ENCODE measurements around the gene B4GALT3. TPM values are rescaled to one million over a fixed set of nuclear protein-coding genes. Genes with fewer than 3 reads are reported as not detected.

B4GALT3 gene
- total and polyA plus RNA-seq, 2 of the 4 experiments (the other 2 are of a cell fraction) = 19.9 to 36.0 TPM

DNA sequence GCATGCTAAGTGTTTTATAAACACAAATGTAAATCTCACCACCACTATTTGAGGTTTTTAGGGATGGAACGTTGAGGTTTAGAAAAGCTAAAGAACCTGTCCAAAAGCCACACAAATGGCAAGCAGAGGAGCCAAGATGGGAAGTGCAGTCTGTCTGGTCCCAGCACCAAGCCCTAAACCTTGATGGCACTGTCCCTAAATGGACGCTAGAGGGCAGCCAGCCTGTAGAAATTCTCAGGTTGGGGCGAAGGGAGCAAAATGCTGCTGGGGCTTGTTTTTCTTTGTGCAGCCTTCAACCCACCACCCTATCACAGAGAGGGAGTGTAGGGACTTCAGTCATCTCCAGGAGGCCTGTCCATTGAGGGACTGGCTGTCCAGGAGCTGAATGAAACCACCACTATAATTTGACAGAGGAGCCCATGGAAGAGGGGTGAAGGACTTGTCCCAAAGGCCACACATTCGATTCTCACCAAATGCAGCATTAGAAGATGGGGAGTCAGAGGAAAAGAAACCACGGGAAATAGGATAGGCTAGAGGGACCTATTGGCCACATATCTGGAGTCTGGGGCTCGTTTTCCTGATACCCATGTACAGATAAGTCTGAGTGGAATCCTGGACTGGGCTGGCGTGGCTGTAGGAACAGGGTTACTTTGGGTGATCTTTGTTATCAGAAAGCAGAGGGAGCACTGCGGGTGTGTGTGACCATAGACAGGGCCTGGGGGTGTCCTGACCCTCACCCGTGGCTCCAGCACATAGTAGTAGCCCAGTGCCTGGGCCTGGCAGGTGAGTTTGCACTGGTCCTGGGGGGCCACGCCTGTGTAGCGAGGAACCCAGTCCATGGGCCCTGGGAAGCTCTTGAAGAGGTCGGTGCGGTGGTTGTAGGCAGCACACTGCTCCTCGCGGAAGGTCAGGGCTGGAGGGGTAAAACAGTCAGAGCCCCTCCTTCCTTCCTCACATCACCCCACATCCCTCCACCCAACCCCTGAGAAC, 15.5 kb upstream of the B4GALT3 start:
- Histone ChIP-seq H2BK120ac (ENCODE audit: low read depth, low read length) (no peak overlapping the region), H3K23ac (ENCODE audit: low read depth, low read length) (no peak overlapping the region), H2AFZ (replicated peaks; ENCODE audit: low read length, poor library complexity) (peak overlapping the region; percentile 83), H3K36me3 (ENCODE audit: control insufficient read depth, insufficient read depth, low read length) (no peaks in the 10 kb centered on the region), H3K4me2 (ENCODE audit: low read depth, low read length) (no peak overlapping the region), H3K4me1 (ENCODE audit: control insufficient read depth, insufficient read depth, low read length) (peaks cover 11% of the 10 kb centered on the region), H2BK5ac (ENCODE audit: low read depth, low read length, poor library complexity, severe bottlenecking) (no peak overlapping the region), H3K4ac (ENCODE audit: low read depth, low read length) (no peak overlapping the region), H3K56ac (ENCODE audit: extremely low read depth, insufficient read depth, low read length) (no peak overlapping the region), H3K4me3 (ENCODE audit: insufficient read depth, low read depth, low read length) (no peak overlapping the region), H2BK15ac (ENCODE audit: low read depth, low read length) (no peak overlapping the region), H3K27ac (ENCODE audit: insufficient read depth, low read length) (no peak overlapping the region), H4K5ac (ENCODE audit: low read depth, low read length) (peak overlapping the region; percentile 5; the same call in 1 of the 2 replicates), H3K14ac (replicated peaks; ENCODE audit: low read depth, low read length) (no peak overlapping the region), H2BK20ac (ENCODE audit: low read depth, low read length) (no peak overlapping the region), H4K91ac (ENCODE audit: insufficient read depth, low read depth, low read length) (no peak overlapping the region), H3K18ac (ENCODE audit: low read depth, low read length) (no peak overlapping the region), H3K79me1 (ENCODE audit: low read depth in 1 of 2, low read length in 2 of 2) (no peaks in the 10 kb centered on the region; a peak in 1 of 4 replicates), H2AK5ac (ENCODE audit: low read depth, low read length) (no peak overlapping the region), H3K27me3 (ENCODE audit: control insufficient read depth, insufficient read depth, low read length) (no peaks in the 10 kb centered on the region), H2AK9ac (replicated peaks; ENCODE audit: low read depth, low read length, poor library complexity) (peak overlapping the region; percentile 77), H4K20me1 (ENCODE audit: insufficient read depth, low read length) (no peaks in the 10 kb centered on the region), H3K9me1 (ENCODE audit: insufficient read depth, low read length) (peaks cover 9% of the 10 kb centered on the region; the same call in 1 of the 2 replicates), H4K8ac (ENCODE audit: low read depth in 2 of 2, low read length in 2 of 2) (peak overlapping the region in 1 of 2 experiments; percentile 69; a peak in 1 of 4 replicates), H3K9ac (ENCODE audit: low read depth, low read length) (no peak overlapping the region), H3K9me3 (ENCODE audit: control insufficient read depth, insufficient read depth, low read length) (no peaks in the 10 kb centered on the region)
- ChIA-PET POLR2A (ENCODE audit: unreplicated experiment) (no interaction called here), CTCF (interaction anchor here (1.0 to 1.6 kb wide), 5 partner anchors 10 to 99 kb away, joined by 3 to 8 read pairs (median 5); partner anchors contain the start of genes NDUFS2 and TOMM40L)
- ATAC-seq (ENCODE audit: low read depth) (peak; percentile 92), DNase-seq (peak; percentile 65)
- intact Hi-C loops (cut with micrococcal nuclease) (loop anchor here (1.0 kb wide), 3 partner anchors 33 to 190 kb away; no protein-coding TSS in a partner anchor), dilution Hi-C loops (cut with HindIII; ENCODE audit: low sequenced_read_pairs, unreplicated experiment) (no loop called here), in situ Hi-C loops (cut with MboI; ENCODE audit: low sequenced_read_pairs) (no loop called here)
- 37% methylated on average over 3 of the region's 15 CpGs; no CpG with 5 or more reads in 1 of the 2 experiments for WGBS, 2 experiments (ENCODE audit: extremely low coverage in 2 of 2, insufficient read length in 1 of 2)
- BruUV-seq (replicated peaks) = no TSS peak
- no peak for TF ChIP-seq BHLHE40 (IDR thresholded peaks at IDR 0.05; ENCODE audit: low read depth, low read length)
- no peak for TF ChIP-seq NFE2L2 (IDR thresholded peaks at IDR 0.05; ENCODE audit: low read depth, low read length)
- no peak for TF ChIP-seq POLR2A (IDR thresholded peaks at IDR 0.05; ENCODE audit: low read depth, low read length)
- no peak for TF ChIP-seq RCOR1 (IDR thresholded peaks at IDR 0.05; ENCODE audit: insufficient replicate concordance, low read length)
- no peak for TF ChIP-seq CHD1 (IDR thresholded peaks at IDR 0.05; ENCODE audit: low read depth, low read length)
- TF ChIP-seq CEBPB (IDR thresholded peaks at IDR 0.05; ENCODE audit: low read depth, low read length) = no peak
- TF ChIP-seq RFX5 (IDR thresholded peaks at IDR 0.05; ENCODE audit: low read depth, low read length) = no peak
- no peak for TF ChIP-seq USF2 (IDR thresholded peaks at IDR 0.05; ENCODE audit: low read depth, low read length)
- peak; percentile 71 for TF ChIP-seq SMC3 (IDR thresholded peaks at IDR 0.05; ENCODE audit: low read depth, low read length)
- no peak for TF ChIP-seq FOS (IDR thresholded peaks at IDR 0.05; ENCODE audit: low read depth, low read length)
- TF ChIP-seq, protein P1, sequence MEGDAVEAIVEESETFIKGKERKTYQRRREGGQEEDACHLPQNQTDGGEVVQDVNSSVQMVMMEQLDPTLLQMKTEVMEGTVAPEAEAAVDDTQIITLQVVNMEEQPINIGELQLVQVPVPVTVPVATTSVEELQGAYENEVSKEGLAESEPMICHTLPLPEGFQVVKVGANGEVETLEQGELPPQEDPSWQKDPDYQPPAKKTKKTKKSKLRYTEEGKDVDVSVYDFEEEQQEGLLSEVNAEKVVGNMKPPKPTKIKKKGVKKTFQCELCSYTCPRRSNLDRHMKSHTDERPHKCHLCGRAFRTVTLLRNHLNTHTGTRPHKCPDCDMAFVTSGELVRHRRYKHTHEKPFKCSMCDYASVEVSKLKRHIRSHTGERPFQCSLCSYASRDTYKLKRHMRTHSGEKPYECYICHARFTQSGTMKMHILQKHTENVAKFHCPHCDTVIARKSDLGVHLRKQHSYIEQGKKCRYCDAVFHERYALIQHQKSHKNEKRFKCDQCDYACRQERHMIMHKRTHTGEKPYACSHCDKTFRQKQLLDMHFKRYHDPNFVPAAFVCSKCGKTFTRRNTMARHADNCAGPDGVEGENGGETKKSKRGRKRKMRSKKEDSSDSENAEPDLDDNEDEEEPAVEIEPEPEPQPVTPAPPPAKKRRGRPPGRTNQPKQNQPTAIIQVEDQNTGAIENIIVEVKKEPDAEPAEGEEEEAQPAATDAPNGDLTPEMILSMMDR (conservative IDR thresholded peaks at IDR 0.05; ENCODE audit: low read depth, low read length) = peak; percentile 91
- TF ChIP-seq MXI1 (IDR thresholded peaks at IDR 0.05; ENCODE audit: borderline replicate concordance, low read depth, low read length) = no peak
- no peak for TF ChIP-seq MAFK (IDR thresholded peaks at IDR 0.05; ENCODE audit: low read depth, low read length)
- peak; percentile 80 for TF ChIP-seq RAD21 (IDR thresholded peaks at IDR 0.05; ENCODE audit: low read length)

Measured in IMR-90 (cell line).